HEK293 (cell line): ENCODE measurements around the gene AATK.

Experiments
- ATF2 ChIP-seq: fragments of 450-650 bp; formaldehyde crosslinking; IDR thresholded peaks from 2 replicates; pipeline ENCODE4 v1.5.1; 2016; ENCODE audit warnings: missing biosample characterization, missing genetic modification characterization, low read depth
- GFI1B ChIP-seq: fragments of 450-650 bp; formaldehyde crosslinking; IDR thresholded peaks from 2 replicates; pipeline ENCODE4 v1.5.1; 2016; ENCODE audit warnings: missing biosample characterization, missing genetic modification characterization
- GLI2 ChIP-seq: fragments of 450-650 bp; formaldehyde crosslinking; IDR thresholded peaks from 2 replicates; pipeline ENCODE4; 2017; ENCODE audit warnings: missing biosample characterization, missing genetic modification characterization, low read depth, borderline replicate concordance
- KLF9 ChIP-seq: fragments of 450-650 bp; formaldehyde crosslinking; IDR thresholded peaks from 2 replicates; pipeline ENCODE4 v1.5.1; 2016; ENCODE audit warnings: missing biosample characterization, missing genetic modification characterization, low read depth
- PRDM2 ChIP-seq: fragments of 450-650 bp; formaldehyde crosslinking; IDR thresholded peaks from 2 replicates; pipeline ENCODE4 v1.5.1; 2016; ENCODE audit warnings: missing biosample characterization, missing genetic modification characterization, borderline replicate concordance
- PRDM6 ChIP-seq: fragments of 450-650 bp; formaldehyde crosslinking; IDR thresholded peaks from 2 replicates; pipeline ENCODE4 v1.5.1; 2017; ENCODE audit warnings: missing biosample characterization, missing genetic modification characterization
- RBAK ChIP-seq: fragments of 450-650 bp; formaldehyde crosslinking; IDR thresholded peaks from 2 replicates; pipeline ENCODE4 v1.5.1; 2016; ENCODE audit warnings: missing biosample characterization, missing genetic modification characterization
- SCRT2 ChIP-seq: fragments of 450-650 bp; formaldehyde crosslinking; IDR thresholded peaks from 2 replicates; pipeline ENCODE4 v1.5.1; 2016; ENCODE audit warnings: missing biosample characterization, missing genetic modification characterization
- TCF7L2 ChIP-seq: IDR thresholded peaks from 2 replicates; pipeline ENCODE4 v1.6.1; 2011; ENCODE audit warnings: low read depth, mild to moderate bottlenecking, inconsistent platforms, low read length, moderate library complexity, borderline replicate concordance
- TRIM28 ChIP-seq: IDR thresholded peaks from 2 replicates; pipeline ENCODE4 v1.6.1; 2011; ENCODE audit warnings: low read length, control low read depth, borderline replicate concordance
- ZBTB6 ChIP-seq: fragments of 450-650 bp; formaldehyde crosslinking; IDR thresholded peaks from 2 replicates; pipeline ENCODE4 v1.5.1; 2017; ENCODE audit warnings: missing biosample characterization, missing genetic modification characterization
- ZFP69B ChIP-seq: fragments of 450-650 bp; formaldehyde crosslinking; IDR thresholded peaks from 2 replicates; pipeline ENCODE4 v1.5.1; 2016; ENCODE audit warnings: missing biosample characterization, missing genetic modification characterization
- ZNF140 ChIP-seq: fragments of 450-650 bp; formaldehyde crosslinking; IDR thresholded peaks from 2 replicates; pipeline ENCODE4 v1.5.1; 2016; ENCODE audit warnings: missing biosample characterization, missing genetic modification characterization
- ZNF155 ChIP-seq: fragments of 450-650 bp; formaldehyde crosslinking; IDR thresholded peaks from 2 replicates; pipeline ENCODE4 v1.5.1; 2016; ENCODE audit warnings: missing biosample characterization, missing genetic modification characterization
- ZNF19 ChIP-seq: fragments of 450-650 bp; formaldehyde crosslinking; IDR thresholded peaks from 2 replicates; pipeline ENCODE4; 2016; ENCODE audit warnings: missing biosample characterization, missing genetic modification characterization, low read depth
- ZNF211 ChIP-seq: fragments of 450-650 bp; formaldehyde crosslinking; IDR thresholded peaks from 2 replicates; pipeline ENCODE4 v1.5.1; 2016; ENCODE audit warnings: low read depth, missing biosample characterization, missing genetic modification characterization
- ZNF280D ChIP-seq: fragments of 450-650 bp; formaldehyde crosslinking; IDR thresholded peaks from 2 replicates; pipeline ENCODE4 v1.5.1; 2016; ENCODE audit warnings: missing biosample characterization, missing genetic modification characterization
- ZNF433 ChIP-seq: fragments of 450-650 bp; formaldehyde crosslinking; IDR thresholded peaks from 2 replicates; pipeline ENCODE4 v1.5.1; 2016; ENCODE audit warnings: missing biosample characterization, missing genetic modification characterization, low read depth
- ZNF530 ChIP-seq: fragments of 450-650 bp; formaldehyde crosslinking; IDR thresholded peaks from 2 replicates; pipeline ENCODE4 v1.5.1; 2016; ENCODE audit warnings: low read depth, missing biosample characterization, missing genetic modification characterization
- ZNF580 ChIP-seq: fragments of 450-650 bp; formaldehyde crosslinking; IDR thresholded peaks from 2 replicates; pipeline ENCODE4 v1.5.1; 2016; ENCODE audit warnings: missing biosample characterization, missing genetic modification characterization
- ZNF585B ChIP-seq: fragments of 450-650 bp; formaldehyde crosslinking; IDR thresholded peaks from 2 replicates; pipeline ENCODE4 v1.5.1; 2016; ENCODE audit warnings: missing biosample characterization, missing genetic modification characterization
- ZNF623 ChIP-seq: fragments of 450-650 bp; formaldehyde crosslinking; IDR thresholded peaks from 2 replicates; pipeline ENCODE4 v1.5.1; 2016; ENCODE audit warnings: missing biosample characterization, missing genetic modification characterization
- ZNF776 ChIP-seq: fragments of 450-650 bp; formaldehyde crosslinking; IDR thresholded peaks from 2 replicates; pipeline ENCODE4 v1.5.0; 2017; ENCODE audit warnings: missing biosample characterization, missing genetic modification characterization, borderline replicate concordance
- ZNF777 ChIP-seq: fragments of 450-650 bp; formaldehyde crosslinking; IDR thresholded peaks from 2 replicates; pipeline ENCODE4 v1.5.1; 2017; ENCODE audit warnings: missing biosample characterization, missing genetic modification characterization, borderline replicate concordance
- ZNF785 ChIP-seq: fragments of 450-650 bp; formaldehyde crosslinking; IDR thresholded peaks from 2 replicates; pipeline ENCODE4 v1.5.1; 2016; ENCODE audit warnings: missing biosample characterization, missing genetic modification characterization
- ZSCAN23 ChIP-seq: fragments of 450-650 bp; formaldehyde crosslinking; IDR thresholded peaks from 2 replicates; pipeline ENCODE4 v1.5.1; 2016; ENCODE audit warnings: missing biosample characterization, missing genetic modification characterization

Gene AATK

GRCh38 chr17:81142301-81143199, 23.5 kb downstream of the AATK start (continued):
- no peak for TF ChIP-seq ZNF580
- no peak for TF ChIP-seq ZNF19 (tag by site-specific recombination)
- no peak for TF ChIP-seq ZNF623 (tag by site-specific recombination)
- peak; percentile 71 for TF ChIP-seq ZBTB6 (tag by site-specific recombination)
- no peak for TF ChIP-seq GFI1B (tag by site-specific recombination)
- TF ChIP-seq ZSCAN23 (tag by site-specific recombination) = no peak
- no peak for TF ChIP-seq ZNF280D (tag by site-specific recombination)
- TF ChIP-seq ZFP69B (tag by site-specific recombination) = no peak
- no peak for TF ChIP-seq PRDM2 (tag by site-specific recombination)
- no peak for TF ChIP-seq ZNF433 (tag by site-specific recombination)
- no peak for TF ChIP-seq ATF2 (tag by site-specific recombination)
- TF ChIP-seq GLI2 = no peak
- TF ChIP-seq SCRT2 (tag by site-specific recombination) = no peak; the same call in 1 of the 2 replicates
- no peak for TF ChIP-seq ZNF776 (tag by site-specific recombination)
- TF ChIP-seq TCF7L2 = no peak
- TF ChIP-seq ZNF155 (tag by site-specific recombination) = no peak
- no peak for TF ChIP-seq ZNF211 (tag by site-specific recombination)
- TF ChIP-seq ZNF530 (tag by site-specific recombination) = no peak
- TF ChIP-seq KLF9 = no peak; the same call in 1 of the 2 replicates
- no peak for TF ChIP-seq PRDM6
- no peak for TF ChIP-seq ZNF777 (tag by site-specific recombination)
- no peak for TF ChIP-seq RBAK
- no peak for TF ChIP-seq TRIM28
- TF ChIP-seq ZNF140 = no peak
- no peak for TF ChIP-seq ZNF785 (tag by site-specific recombination)
- TF ChIP-seq ZNF585B = 0 out of 2 replicates have a peak, but pooled peaks have one; percentile 14
